ENCODE measurements around the gene SLAMF9. TPM values are rescaled to one million over a fixed set of nuclear protein-coding genes. Genes with fewer than 3 reads are reported as not detected.

SLAMF9 gene
- total RNA-seq, 1 experiment from 2014 or later, result not detected

DNA sequence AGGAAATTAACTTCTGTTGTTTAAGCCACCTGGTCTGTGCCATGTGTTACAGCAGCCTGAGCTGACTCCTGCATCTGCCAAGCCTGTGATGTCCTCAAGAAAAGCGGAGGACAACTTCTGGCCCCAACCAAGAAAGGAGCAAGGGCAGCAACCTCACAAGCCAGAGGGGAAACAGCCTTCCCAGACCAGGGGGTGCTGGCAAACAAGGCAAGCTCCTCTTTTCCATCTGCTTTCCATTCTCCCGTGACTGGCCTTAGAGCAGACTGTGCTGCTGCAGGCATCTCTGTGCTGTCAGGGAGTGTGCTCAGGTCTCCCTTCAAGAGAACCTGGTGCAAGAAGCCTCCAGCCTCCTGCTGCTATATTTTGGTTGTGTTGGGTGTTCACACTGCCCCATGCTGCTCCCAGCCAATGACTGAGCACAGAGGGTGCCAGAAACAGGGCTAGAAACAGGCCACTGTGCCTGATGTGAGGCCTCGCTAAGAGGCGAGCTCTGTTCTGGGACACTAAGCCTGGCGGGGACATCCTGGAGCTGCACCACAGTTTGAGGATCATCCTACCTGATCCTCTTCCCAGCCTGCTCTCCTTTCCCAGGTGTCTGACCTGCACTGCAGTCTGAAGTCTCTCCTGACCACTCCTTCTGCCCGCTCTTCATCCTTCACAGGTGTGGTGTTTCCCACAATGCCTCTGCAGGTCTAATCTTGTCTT lies 27.5 kb upstream of the SLAMF9 start:
- intact Hi-C loops (cut with micrococcal nuclease), result no loop called here
- no peak overlapping the region for H3K4me3 ChIP-seq (replicated peaks in 1 of 2; ENCODE audit: low read depth in 1 of 2, low read length in 2 of 2)
- ChIA-PET RAD21 (ENCODE audit: low non-redundant PET in 1 of 2, low total read pairs in 2 of 2, uncharacterized antibody in 2 of 2, unreplicated experiment in 2 of 2) (no interaction called here), POLR2A (no interaction called here), CTCF (no interaction called here)
- H3K27ac ChIP-seq (ENCODE audit: low read depth, low read length), result no peak overlapping the region
- no peaks in the 10 kb centered on the region for H3K9me2 ChIP-seq (ENCODE audit: insufficient read depth)
- no peak overlapping the region for H3K4me2 ChIP-seq (ENCODE audit: low read length)
- ATAC-seq (no peak), DNase-seq (ENCODE audit: low read depth, low spot score) (no peak)
- H2AFZ ChIP-seq (ENCODE audit: low read depth, low read length, poor library complexity, severe bottlenecking), result no peak overlapping the region
- H3K79me2 ChIP-seq (ENCODE audit: insufficient read depth, low read length), result no peaks in the 10 kb centered on the region
- H3K36me3 ChIP-seq (ENCODE audit: control insufficient read depth in 1 of 2, insufficient read depth in 2 of 2, low read length in 2 of 2), result no peaks in the 10 kb centered on the region
- no peaks in the 10 kb centered on the region for H3K4me1 ChIP-seq (ENCODE audit: control insufficient read depth in 1 of 2, insufficient read depth in 2 of 2, low read length in 2 of 2)
- H3K27me3 ChIP-seq (ENCODE audit: insufficient read depth, low read length), result peaks cover 46% of the 10 kb centered on the region
- no peaks in the 10 kb centered on the region for H3K9me3 ChIP-seq (ENCODE audit: control insufficient read depth in 1 of 2, insufficient read depth in 1 of 2, low read depth in 1 of 2, low read length in 2 of 2)
- BruUV-seq (replicated peaks), result no TSS peak
- H4K20me1 ChIP-seq (ENCODE audit: insufficient read depth), result no peaks in the 10 kb centered on the region
- TF ChIP-seq ELF1 (IDR thresholded peaks at IDR 0.05; ENCODE audit: borderline replicate concordance, low read depth) (no peak), TCF7L2 (IDR thresholded peaks at IDR 0.05; ENCODE audit: borderline replicate concordance, extremely low read depth, insufficient read depth, insufficient read length) (no peak), JUND (IDR thresholded peaks at IDR 0.05) (no peak), CEBPB (IDR thresholded peaks at IDR 0.05; ENCODE audit: low read depth) (no peak), ZFX (IDR thresholded peaks at IDR 0.05) (no peak), SRF (IDR thresholded peaks at IDR 0.05; ENCODE audit: low read depth) (no peak), EZH2phosphoT487 (IDR thresholded peaks at IDR 0.05; ENCODE audit: borderline replicate concordance) (no peak), POLR2A (IDR thresholded peaks at IDR 0.05; ENCODE audit: borderline replicate concordance, extremely low read depth, insufficient read depth, insufficient read length) (no peak), EZH2 (IDR thresholded peaks at IDR 0.05) (no peak), CBX3 (IDR thresholded peaks at IDR 0.05; ENCODE audit: low read depth) (no peak), SIN3A (IDR thresholded peaks at IDR 0.05; ENCODE audit: low read depth) (no peak), ZNF274 (IDR thresholded peaks at IDR 0.05; ENCODE audit: low read depth, low read length) (no peak), RAD21 (IDR thresholded peaks at IDR 0.05; ENCODE audit: low read depth) (no peak)
- TF ChIP-seq, protein P1, sequence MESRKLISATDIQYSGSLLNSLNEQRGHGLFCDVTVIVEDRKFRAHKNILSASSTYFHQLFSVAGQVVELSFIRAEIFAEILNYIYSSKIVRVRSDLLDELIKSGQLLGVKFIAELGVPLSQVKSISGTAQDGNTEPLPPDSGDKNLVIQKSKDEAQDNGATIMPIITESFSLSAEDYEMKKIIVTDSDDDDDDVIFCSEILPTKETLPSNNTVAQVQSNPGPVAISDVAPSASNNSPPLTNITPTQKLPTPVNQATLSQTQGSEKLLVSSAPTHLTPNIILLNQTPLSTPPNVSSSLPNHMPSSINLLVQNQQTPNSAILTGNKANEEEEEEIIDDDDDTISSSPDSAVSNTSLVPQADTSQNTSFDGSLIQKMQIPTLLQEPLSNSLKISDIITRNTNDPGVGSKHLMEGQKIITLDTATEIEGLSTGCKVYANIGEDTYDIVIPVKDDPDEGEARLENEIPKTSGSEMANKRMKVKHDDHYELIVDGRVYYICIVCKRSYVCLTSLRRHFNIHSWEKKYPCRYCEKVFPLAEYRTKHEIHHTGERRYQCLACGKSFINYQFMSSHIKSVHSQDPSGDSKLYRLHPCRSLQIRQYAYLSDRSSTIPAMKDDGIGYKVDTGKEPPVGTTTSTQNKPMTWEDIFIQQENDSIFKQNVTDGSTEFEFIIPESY (IDR thresholded peaks at IDR 0.05; ENCODE audit: extremely low read depth, insufficient replicate concordance, low read length), result no peak
- TF ChIP-seq, protein P2, sequence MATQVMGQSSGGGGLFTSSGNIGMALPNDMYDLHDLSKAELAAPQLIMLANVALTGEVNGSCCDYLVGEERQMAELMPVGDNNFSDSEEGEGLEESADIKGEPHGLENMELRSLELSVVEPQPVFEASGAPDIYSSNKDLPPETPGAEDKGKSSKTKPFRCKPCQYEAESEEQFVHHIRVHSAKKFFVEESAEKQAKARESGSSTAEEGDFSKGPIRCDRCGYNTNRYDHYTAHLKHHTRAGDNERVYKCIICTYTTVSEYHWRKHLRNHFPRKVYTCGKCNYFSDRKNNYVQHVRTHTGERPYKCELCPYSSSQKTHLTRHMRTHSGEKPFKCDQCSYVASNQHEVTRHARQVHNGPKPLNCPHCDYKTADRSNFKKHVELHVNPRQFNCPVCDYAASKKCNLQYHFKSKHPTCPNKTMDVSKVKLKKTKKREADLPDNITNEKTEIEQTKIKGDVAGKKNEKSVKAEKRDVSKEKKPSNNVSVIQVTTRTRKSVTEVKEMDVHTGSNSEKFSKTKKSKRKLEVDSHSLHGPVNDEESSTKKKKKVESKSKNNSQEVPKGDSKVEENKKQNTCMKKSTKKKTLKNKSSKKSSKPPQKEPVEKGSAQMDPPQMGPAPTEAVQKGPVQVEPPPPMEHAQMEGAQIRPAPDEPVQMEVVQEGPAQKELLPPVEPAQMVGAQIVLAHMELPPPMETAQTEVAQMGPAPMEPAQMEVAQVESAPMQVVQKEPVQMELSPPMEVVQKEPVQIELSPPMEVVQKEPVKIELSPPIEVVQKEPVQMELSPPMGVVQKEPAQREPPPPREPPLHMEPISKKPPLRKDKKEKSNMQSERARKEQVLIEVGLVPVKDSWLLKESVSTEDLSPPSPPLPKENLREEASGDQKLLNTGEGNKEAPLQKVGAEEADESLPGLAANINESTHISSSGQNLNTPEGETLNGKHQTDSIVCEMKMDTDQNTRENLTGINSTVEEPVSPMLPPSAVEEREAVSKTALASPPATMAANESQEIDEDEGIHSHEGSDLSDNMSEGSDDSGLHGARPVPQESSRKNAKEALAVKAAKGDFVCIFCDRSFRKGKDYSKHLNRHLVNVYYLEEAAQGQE (IDR thresholded peaks at IDR 0.05; ENCODE audit: low read depth), result no peak
- TF ChIP-seq, protein P3, sequence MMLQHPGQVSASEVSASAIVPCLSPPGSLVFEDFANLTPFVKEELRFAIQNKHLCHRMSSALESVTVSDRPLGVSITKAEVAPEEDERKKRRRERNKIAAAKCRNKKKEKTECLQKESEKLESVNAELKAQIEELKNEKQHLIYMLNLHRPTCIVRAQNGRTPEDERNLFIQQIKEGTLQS (IDR thresholded peaks at IDR 0.05), result no peak
- TF ChIP-seq, protein P4, sequence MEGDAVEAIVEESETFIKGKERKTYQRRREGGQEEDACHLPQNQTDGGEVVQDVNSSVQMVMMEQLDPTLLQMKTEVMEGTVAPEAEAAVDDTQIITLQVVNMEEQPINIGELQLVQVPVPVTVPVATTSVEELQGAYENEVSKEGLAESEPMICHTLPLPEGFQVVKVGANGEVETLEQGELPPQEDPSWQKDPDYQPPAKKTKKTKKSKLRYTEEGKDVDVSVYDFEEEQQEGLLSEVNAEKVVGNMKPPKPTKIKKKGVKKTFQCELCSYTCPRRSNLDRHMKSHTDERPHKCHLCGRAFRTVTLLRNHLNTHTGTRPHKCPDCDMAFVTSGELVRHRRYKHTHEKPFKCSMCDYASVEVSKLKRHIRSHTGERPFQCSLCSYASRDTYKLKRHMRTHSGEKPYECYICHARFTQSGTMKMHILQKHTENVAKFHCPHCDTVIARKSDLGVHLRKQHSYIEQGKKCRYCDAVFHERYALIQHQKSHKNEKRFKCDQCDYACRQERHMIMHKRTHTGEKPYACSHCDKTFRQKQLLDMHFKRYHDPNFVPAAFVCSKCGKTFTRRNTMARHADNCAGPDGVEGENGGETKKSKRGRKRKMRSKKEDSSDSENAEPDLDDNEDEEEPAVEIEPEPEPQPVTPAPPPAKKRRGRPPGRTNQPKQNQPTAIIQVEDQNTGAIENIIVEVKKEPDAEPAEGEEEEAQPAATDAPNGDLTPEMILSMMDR (IDR thresholded peaks at IDR 0.05 in 2 of 3, conservative IDR thresholded peaks at IDR 0.05 in 1 of 3; ENCODE audit: borderline replicate concordance in 1 of 3, insufficient read depth in 1 of 3, low read depth in 2 of 3, low read length in 2 of 3), result no peak
- H3K9ac ChIP-seq (ENCODE audit: low read length), result no peak overlapping the region
